ENCODE results near the gene PSMA7. TPM values are rescaled to one million over a fixed set of nuclear protein-coding genes. Genes with fewer than 3 reads are reported as not detected.

The PSMA7 gene
- total RNA-seq, 1 donor from 2014 or later = 289 TPM

- Mint-ChIP-seq H3K27me3 (ENCODE audit: unreplicated experiment) (peaks cover 2% of the 10 kb centered on the region), H3K36me3 (ENCODE audit: unreplicated experiment) (no peaks in the 10 kb centered on the region), H3K27ac (ENCODE audit: unreplicated experiment) (peak overlapping the region; percentile 85), H3K4me3 (ENCODE audit: unreplicated experiment) (peak overlapping the region; percentile 89), H3K4me1 (ENCODE audit: low read depth, unreplicated experiment) (peaks cover 15% of the 10 kb centered on the region), H3K9me3 (ENCODE audit: unreplicated experiment) (peaks cover 4% of the 10 kb centered on the region)
- no peak for TF ChIP-seq CTCF (IDR thresholded peaks at IDR 0.05; ENCODE audit: partially characterized antibody, unreplicated experiment)
- DNase-seq = no peak
Measured at GRCh38 chr20:62181808-62182207, 38.6 kb upstream of the PSMA7 start.

DNA sequence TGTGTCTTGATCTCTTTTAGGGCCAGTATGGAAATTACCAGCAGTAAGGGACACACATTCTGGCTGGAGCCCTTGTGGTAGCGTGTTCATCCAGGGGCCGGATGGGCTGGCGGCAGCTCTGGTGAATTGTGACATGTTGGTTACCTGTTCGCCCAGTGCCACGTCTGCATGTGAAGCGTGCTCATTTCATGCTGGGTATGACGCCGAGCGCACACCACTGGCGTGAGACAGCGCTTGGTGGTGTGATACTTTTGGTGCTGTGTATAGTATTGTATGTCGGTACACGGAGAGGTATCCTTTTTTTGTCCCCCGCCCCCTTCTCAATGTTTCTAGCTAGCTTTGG is 35.9 kb upstream of the PSMA7 start:
- Mint-ChIP-seq H3K27me3 (ENCODE audit: unreplicated experiment) (peaks cover 4% of the 10 kb centered on the region), H3K27ac (ENCODE audit: unreplicated experiment) (no peak overlapping the region), H3K9me3 (ENCODE audit: unreplicated experiment) (peaks cover 7% of the 10 kb centered on the region), H3K4me3 (ENCODE audit: unreplicated experiment) (no peak overlapping the region), H3K4me1 (ENCODE audit: low read depth, unreplicated experiment) (peaks cover 10% of the 10 kb centered on the region), H3K36me3 (ENCODE audit: unreplicated experiment) (peaks cover 1% of the 10 kb centered on the region)
- no peak for TF ChIP-seq CTCF (IDR thresholded peaks at IDR 0.05; ENCODE audit: partially characterized antibody, unreplicated experiment)
- peak; percentile 8 for DNase-seq

GRCh38 chr20:62178316-62179161 is 35.3 kb upstream of the PSMA7 start:
- no peak overlapping the region for H3K4me3 Mint-ChIP-seq (ENCODE audit: unreplicated experiment)
- no peak overlapping the region for H3K27ac Mint-ChIP-seq (ENCODE audit: unreplicated experiment)
- DNase-seq = peak; percentile 10
- peaks cover 3% of the 10 kb centered on the region for H3K36me3 Mint-ChIP-seq (ENCODE audit: unreplicated experiment)
- H3K27me3 Mint-ChIP-seq (ENCODE audit: unreplicated experiment) = peaks cover 4% of the 10 kb centered on the region
- peaks cover 8% of the 10 kb centered on the region for H3K4me1 Mint-ChIP-seq (ENCODE audit: low read depth, unreplicated experiment)
- no peak for TF ChIP-seq CTCF (IDR thresholded peaks at IDR 0.05; ENCODE audit: partially characterized antibody, unreplicated experiment)
- peaks cover 7% of the 10 kb centered on the region for H3K9me3 Mint-ChIP-seq (ENCODE audit: unreplicated experiment)

DNA sequence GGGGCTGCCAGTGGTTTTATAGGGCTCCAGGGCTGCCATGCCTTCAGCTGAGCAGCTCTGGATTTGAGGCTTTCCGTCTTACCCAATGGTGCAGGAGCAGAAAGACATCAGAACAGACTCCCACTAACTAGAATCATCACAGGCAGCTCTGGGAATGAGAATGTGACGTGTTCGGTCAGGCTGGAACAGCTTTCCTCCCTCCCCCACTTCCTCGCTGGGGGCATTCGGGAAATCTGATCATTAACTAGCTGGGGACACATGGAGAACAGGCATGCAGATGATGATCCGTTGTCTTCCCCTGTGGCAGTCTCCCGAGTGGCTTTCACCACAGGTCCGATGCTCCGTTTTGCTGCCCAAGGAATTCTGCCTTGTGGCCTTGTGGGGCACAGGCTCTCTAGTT is 34.1 kb upstream of the PSMA7 start:
- Mint-ChIP-seq H3K27me3 (ENCODE audit: unreplicated experiment) (peaks cover 2% of the 10 kb centered on the region), H3K4me3 (ENCODE audit: unreplicated experiment) (peak overlapping the region; percentile 40), H3K36me3 (ENCODE audit: unreplicated experiment) (peaks cover 3% of the 10 kb centered on the region), H3K9me3 (ENCODE audit: unreplicated experiment) (peaks cover 5% of the 10 kb centered on the region), H3K4me1 (ENCODE audit: low read depth, unreplicated experiment) (peaks cover 6% of the 10 kb centered on the region), H3K27ac (ENCODE audit: unreplicated experiment) (peak overlapping the region; percentile 6)
- no peak for TF ChIP-seq CTCF (IDR thresholded peaks at IDR 0.05; ENCODE audit: partially characterized antibody, unreplicated experiment)
- DNase-seq = peak; percentile 37

DNA sequence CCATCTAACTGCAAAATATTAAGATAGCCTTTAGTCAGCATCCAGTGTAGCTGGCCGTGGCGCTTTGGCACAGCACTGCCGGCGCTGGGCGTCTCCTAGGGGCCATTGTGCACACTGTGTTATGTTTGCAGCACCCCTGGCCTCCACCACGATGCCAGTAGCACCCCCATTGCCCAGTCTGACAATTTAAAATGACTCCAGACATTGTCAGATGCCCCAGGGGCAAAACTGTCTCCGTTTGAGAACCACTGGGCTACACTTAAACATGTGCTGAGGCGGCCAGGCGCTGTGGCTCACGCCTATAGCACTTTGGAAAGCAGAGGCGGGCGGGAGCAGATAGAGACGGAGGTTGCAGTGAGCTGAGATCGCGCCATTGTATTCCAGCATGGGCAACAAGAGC is 33.7 kb upstream of the PSMA7 start:
- no peak for TF ChIP-seq CTCF (IDR thresholded peaks at IDR 0.05; ENCODE audit: partially characterized antibody, unreplicated experiment)
- Mint-ChIP-seq H3K36me3 (ENCODE audit: unreplicated experiment) (peaks cover 3% of the 10 kb centered on the region), H3K4me3 (ENCODE audit: unreplicated experiment) (no peak overlapping the region), H3K27me3 (ENCODE audit: unreplicated experiment) (peaks cover 2% of the 10 kb centered on the region), H3K9me3 (ENCODE audit: unreplicated experiment) (peaks cover 5% of the 10 kb centered on the region), H3K4me1 (ENCODE audit: low read depth, unreplicated experiment) (peaks cover 6% of the 10 kb centered on the region), H3K27ac (ENCODE audit: unreplicated experiment) (no peak overlapping the region)
- DNase-seq = no peak
